HG03135 (cell line): ENCODE data around the gene TUG1.

Experiments
- ATAC-seq: cut with Tn5 transposase; IDR thresholded peaks from one replicate; pipeline ENCODE4 v1.9.1; 2021; ENCODE audit warnings: mild to moderate bottlenecking, moderate library complexity; ENCODE audit not compliant: unreplicated experiment

The TUG1 gene

GRCh38 chr22:30996462-30996861 lies 27.4 kb downstream of the TUG1 start:
- ATAC-seq, result no peak

DNA sequence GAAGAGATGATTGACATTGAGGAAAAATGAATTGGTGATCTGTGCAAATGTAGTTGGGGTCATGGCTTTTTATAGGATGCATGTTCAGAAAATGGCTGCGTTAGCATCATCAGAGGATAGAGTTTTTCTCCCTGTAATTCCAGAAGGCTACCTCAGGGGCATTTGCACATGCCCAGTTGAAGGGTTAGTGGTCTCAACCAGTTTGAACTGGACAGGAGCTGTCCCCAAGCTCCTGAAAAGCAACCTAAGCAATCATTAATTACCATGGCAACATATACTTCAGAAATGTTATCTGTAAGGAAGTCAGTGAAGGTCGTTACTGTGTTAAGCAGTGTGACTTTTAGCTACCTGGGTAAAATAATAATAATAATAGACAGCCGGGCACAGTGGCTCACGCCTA lies 29.3 kb downstream of the TUG1 start:
- no peak for ATAC-seq

GRCh38 chr22:31001124-31001770 lies 32.2 kb downstream of the TUG1 start:
- ATAC-seq, result no peak

GRCh38 chr22:31005535-31005934 lies 36.5 kb downstream of the TUG1 start:
- no peak for ATAC-seq

DNA sequence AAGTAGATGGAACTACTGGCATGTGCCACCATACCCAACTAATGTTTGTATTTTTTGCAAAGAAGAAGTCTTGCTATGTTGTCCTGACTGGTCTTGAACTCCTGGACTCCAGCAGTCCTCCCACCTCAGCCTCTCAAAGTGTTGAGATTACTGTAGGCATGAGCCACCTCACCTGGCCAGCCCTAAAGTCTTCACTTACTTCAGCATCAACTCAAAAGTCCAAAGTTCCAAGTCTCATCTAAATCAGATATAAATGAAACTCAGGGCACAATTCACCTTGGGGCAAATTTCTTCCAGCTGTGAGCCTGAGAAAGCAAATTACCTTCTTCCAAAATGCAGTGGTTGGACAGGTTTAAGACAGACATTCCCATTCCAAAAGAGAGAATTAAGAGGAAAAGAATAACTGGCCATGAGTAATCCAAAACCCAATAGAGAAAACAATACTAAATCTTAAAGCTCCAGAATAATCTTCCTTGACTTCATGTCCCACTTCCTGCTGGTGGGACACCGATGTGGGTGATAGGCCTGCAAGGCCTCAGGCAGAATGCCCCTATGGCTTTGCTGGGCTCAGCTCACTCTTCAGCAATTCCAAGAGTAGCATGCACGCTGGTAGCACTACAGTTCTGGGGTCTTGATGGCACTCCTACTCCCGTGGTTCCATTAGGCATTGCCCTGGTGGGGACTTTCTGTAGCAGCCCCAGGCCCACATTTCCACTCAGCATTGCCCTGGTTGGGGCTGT lies 50.3 kb downstream of the TUG1 start:
- no peak for ATAC-seq

GRCh38 chr22:31020334-31020733 lies 51.3 kb downstream of the TUG1 start:
- ATAC-seq, result no peak

DNA sequence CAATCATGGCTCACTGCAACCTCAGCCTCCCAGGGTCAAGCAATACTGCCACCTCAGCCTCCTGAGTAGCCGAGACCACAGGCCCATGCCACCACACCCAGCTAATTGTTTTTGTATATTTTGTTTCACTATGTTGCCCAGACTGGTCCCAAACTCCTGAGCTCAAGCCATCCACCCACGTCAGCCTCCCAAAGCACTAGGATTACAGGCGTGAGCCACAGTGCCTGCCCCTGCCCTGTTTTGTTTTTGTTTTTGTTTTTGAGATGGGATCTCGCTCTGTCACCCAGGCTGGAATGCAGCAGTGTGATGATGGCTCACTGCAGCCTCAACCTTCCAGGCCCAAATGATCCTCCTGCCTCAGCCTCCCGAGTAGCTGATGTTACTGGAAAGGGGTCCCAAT lies 53.5 kb downstream of the TUG1 start:
- no peak for ATAC-seq
